ENCODE results near the gene FBXO3.
"Not testable (repeated sequence)": the region's sequence is repeated elsewhere in the genome, so short reads cannot be mapped to it uniquely, and the experiment has no call there.

The FBXO3 gene

GRCh38 chr11:33770236-33770635 is 4.1 kb downstream of the FBXO3 start:
- FAIRE-seq = no peak

- FAIRE-seq = no peak
Measured at GRCh38 chr11:33769542-33769941, 4.8 kb downstream of the FBXO3 start.

GRCh38 chr11:33767624-33768023 is 6.7 kb downstream of the FBXO3 start:
- FAIRE-seq = no peak

GRCh38 chr11:33766085-33766484 is 8.2 kb downstream of the FBXO3 start:
- no peak for FAIRE-seq

- no peak for FAIRE-seq
Measured at GRCh38 chr11:33761471-33761870, 12.8 kb downstream of the FBXO3 start.

GRCh38 chr11:33753304-33753967 is 20.9 kb downstream of the FBXO3 start:
- no peak for FAIRE-seq

GRCh38 chr11:33751878-33752277 is 22.4 kb downstream of the FBXO3 start:
- FAIRE-seq = no peak

GRCh38 chr11:33747979-33748378 is 26.3 kb downstream of the FBXO3 start:
- no peak for FAIRE-seq

- no peak for FAIRE-seq
Measured at GRCh38 chr11:33743291-33743690, 31.0 kb downstream of the FBXO3 start.

- FAIRE-seq = peak; percentile 78
Measured at GRCh38 chr11:33742249-33742851, 32.0 kb downstream of the FBXO3 start.

- no peak for FAIRE-seq
Measured at GRCh38 chr11:33741806-33742205, 32.5 kb downstream of the FBXO3 start.

GRCh38 chr11:33737362-33737821 is 36.9 kb downstream of the FBXO3 start:
- FAIRE-seq = no peak

GRCh38 chr11:33736148-33736812 is 38.0 kb downstream of the FBXO3 start, which contains the start of gene CD59:
CD59 (minus strand) TSS chr11:33736423; CDS start chr11:33722445, 13,978 bp downstream.
- FAIRE-seq = no peak

- FAIRE-seq = no peak
Measured at GRCh38 chr11:33735271-33736147, 38.8 kb downstream of the FBXO3 start.

GRCh38 chr11:33734441-33735270 is 39.7 kb downstream of the FBXO3 start:
- FAIRE-seq = no peak

- no peak for FAIRE-seq
Measured at GRCh38 chr11:33733980-33734379, 40.3 kb downstream of the FBXO3 start.

GRCh38 chr11:33731723-33732531 is 42.4 kb downstream of the FBXO3 start:
- FAIRE-seq = no peak

GRCh38 chr11:33730716-33731115 is 43.6 kb downstream of the FBXO3 start:
- FAIRE-seq = no peak

- not testable (repeated sequence) for FAIRE-seq
Measured at GRCh38 chr11:33729072-33729664, 45.2 kb downstream of the FBXO3 start.

- FAIRE-seq = not testable (repeated sequence)
Measured at GRCh38 chr11:33727539-33727938, 46.8 kb downstream of the FBXO3 start.

GRCh38 chr11:33725496-33725895 is 48.8 kb downstream of the FBXO3 start:
- no peak for FAIRE-seq
